Gastrocnemius medialis (tissue), 4 donors: ENCODE data around the gene TAF1A. TPM values are rescaled to one million over a fixed set of nuclear protein-coding genes. Genes with fewer than 3 reads are reported as not detected.

Experiments
- ATAC-seq, 2 donors: fragments of 150-250 bp; one replicate each; pipeline ENCODE4 v1.9.1; 2016
- DNase-seq, 2 donors: peaks; one replicate each; pipeline ENCODE4 v3.0.0-alpha.2; 2019
- H3K27ac ChIP-seq, 4 donors: fragments of 200-600 bp; sonication (generic); 1 replicate in 1 of 4; 2 replicates in 3 of 4; pipeline ENCODE4 v1.5.1; 2016 to 2018; ENCODE audit warnings: mild to moderate bottlenecking in 2 of 4, moderate library complexity in 1 of 4
- H3K27me3 ChIP-seq, 3 donors: fragments of 200-600 bp; sonication (generic) in 2 of 3; 1 replicate in 1 of 3; 2 replicates in 2 of 3; pipeline versions ENCODE4 v1.5.1 to v1.6.0; 2016 to 2019; ENCODE audit warnings: mild to moderate bottlenecking in 1 of 3, moderate library complexity in 1 of 3
- H3K36me3 ChIP-seq, 2 donors: fragments of 200-600 bp; sonication (generic) in 1 of 2; one replicate each; pipeline ENCODE4 v1.5.1; 2017 to 2018
- H3K4me1 ChIP-seq, 2 donors: fragments of 200-600 bp; sonication (generic) in 1 of 2; one replicate each; pipeline ENCODE4 v1.5.1; 2016 to 2017; ENCODE audit warnings: mild to moderate bottlenecking in 2 of 2
- H3K4me3 ChIP-seq, 4 donors: fragments of 200-600 bp; sonication (generic) in 3 of 4; 1 replicate in 1 of 4; 2 replicates in 3 of 4; pipeline ENCODE4 v1.5.1; 2016 to 2019; ENCODE audit warnings: mild to moderate bottlenecking in 2 of 4
- H3K9me3 ChIP-seq, 3 donors: fragments of 200-600 bp; sonication (generic) in 2 of 3; 1 replicate in 1 of 3; 2 replicates in 2 of 3; pipeline ENCODE4 v1.5.1; 2016 to 2019
- POLR2A ChIP-seq, 2 donors: fragments of 450-650 bp; IDR thresholded peaks; one replicate each; pipeline ENCODE4 v1.6.1; 2017; ENCODE audit warnings: antibody characterized with exemption in 2 of 2, mild to moderate bottlenecking in 2 of 2, moderate library complexity in 2 of 2
- in situ Hi-C, 4 donors: fragments of 200-750 bp; cut with MboI; loops; one replicate each; pipeline versions ENCODE4 v1.15.0 to v1.8.0; 2017; ENCODE audit warnings: low sequenced_read_pairs in 4 of 4
- intact Hi-C: fragments of 100-400 bp; cut with DNase I; formaldehyde crosslinking; loops from one replicate; pipeline ENCODE4 v1.15.1; 2023; ENCODE audit warnings: low total_unique reads
- total RNA-seq, 4 donors: library from RNA; depleted of rRNA; stranded (reverse); fragments of >200 nt; gene quantifications; one replicate each; pipeline versions ENCODE4 v1.1.0 to v1.2.3, GENCODE V29; 2016
- TF ChIP-seq, protein P1 (sequence below), 5 experiments: fragments of 450-650 bp in 3 of 5; fragments of 200-600 bp in 2 of 5; sonication (generic) in 2 of 5; IDR thresholded peaks in 4 of 5; conservative IDR thresholded peaks in 1 of 5; 1 replicate in 4 of 5; 2 replicates in 1 of 5; pipeline ENCODE4 v1.5.1; 2016 to 2019; ENCODE audit warnings: antibody characterized with exemption in 5 of 5, mild to moderate bottlenecking in 3 of 5, moderate library complexity in 3 of 5

The TAF1A gene
- total RNA-seq, 4 donors from 2014 or later, result 1.5 to 3.4 (median 1.6) TPM

DNA sequence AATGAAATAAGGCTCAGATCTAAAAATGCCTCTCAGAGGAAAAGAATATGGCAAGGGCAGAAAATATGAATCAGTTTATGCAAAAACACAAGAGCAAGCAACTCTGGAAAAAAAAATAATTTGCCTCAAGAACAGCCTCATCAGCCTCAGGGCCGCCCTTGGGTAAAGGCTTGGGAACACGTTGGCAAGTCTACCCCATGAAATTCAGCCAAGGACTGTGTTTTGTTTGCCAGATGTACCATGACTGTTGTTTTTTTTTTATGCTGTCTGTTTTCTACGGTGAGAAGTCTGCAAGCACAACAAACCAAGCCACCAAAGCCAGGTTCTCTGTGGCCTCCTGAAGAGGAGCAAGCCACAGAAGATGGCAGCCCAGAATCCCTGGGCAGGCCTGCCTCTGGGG lies 59.8 kb downstream of the TAF1A start:
- Histone ChIP-seq H3K27ac (no peak overlapping the region), H3K4me3 (no peak overlapping the region), H3K27me3 (no peaks in the 10 kb centered on the region), H3K9me3 (no peaks in the 10 kb centered on the region), H3K4me1 (no peaks in the 10 kb centered on the region), H3K36me3 (no peaks in the 10 kb centered on the region)
- ATAC-seq (no peak), DNase-seq (no peak)
- no peak for TF ChIP-seq POLR2A (IDR thresholded peaks at IDR 0.05)
- TF ChIP-seq, protein P1, sequence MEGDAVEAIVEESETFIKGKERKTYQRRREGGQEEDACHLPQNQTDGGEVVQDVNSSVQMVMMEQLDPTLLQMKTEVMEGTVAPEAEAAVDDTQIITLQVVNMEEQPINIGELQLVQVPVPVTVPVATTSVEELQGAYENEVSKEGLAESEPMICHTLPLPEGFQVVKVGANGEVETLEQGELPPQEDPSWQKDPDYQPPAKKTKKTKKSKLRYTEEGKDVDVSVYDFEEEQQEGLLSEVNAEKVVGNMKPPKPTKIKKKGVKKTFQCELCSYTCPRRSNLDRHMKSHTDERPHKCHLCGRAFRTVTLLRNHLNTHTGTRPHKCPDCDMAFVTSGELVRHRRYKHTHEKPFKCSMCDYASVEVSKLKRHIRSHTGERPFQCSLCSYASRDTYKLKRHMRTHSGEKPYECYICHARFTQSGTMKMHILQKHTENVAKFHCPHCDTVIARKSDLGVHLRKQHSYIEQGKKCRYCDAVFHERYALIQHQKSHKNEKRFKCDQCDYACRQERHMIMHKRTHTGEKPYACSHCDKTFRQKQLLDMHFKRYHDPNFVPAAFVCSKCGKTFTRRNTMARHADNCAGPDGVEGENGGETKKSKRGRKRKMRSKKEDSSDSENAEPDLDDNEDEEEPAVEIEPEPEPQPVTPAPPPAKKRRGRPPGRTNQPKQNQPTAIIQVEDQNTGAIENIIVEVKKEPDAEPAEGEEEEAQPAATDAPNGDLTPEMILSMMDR (IDR thresholded peaks at IDR 0.05 in 4 of 5, conservative IDR thresholded peaks at IDR 0.05 in 1 of 5), result no peak
- in situ Hi-C loops, result no loop called here
- intact Hi-C loops, result no loop called here

DNA sequence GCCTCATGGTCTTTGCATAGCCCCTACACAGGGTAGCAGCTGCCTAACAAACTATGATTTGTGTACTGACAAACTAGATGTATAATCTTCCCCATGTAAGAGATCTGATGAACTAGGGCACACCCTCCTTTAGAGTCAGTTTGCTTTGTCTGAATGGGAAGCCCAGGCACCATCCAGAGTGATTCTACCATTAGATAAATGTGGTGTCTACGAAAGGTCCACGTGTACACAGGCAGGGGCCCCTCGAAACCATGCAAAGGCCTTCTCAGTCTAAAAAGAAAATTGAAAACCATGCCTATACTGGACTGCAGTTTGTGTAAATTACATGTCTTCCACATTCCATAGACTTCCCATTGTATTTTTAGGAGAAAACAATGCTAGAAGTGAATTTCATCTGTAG lies 60.6 kb downstream of the TAF1A start:
- ATAC-seq, result no peak
- intact Hi-C loops (no loop called here), in situ Hi-C loops (no loop called here)
- H3K9me3 ChIP-seq, result no peaks in the 10 kb centered on the region
- H3K27me3 ChIP-seq, result no peaks in the 10 kb centered on the region
- no peaks in the 10 kb centered on the region for H3K36me3 ChIP-seq
- TF ChIP-seq, protein P1 (IDR thresholded peaks at IDR 0.05 in 4 of 5, conservative IDR thresholded peaks at IDR 0.05 in 1 of 5), result no peak
- TF ChIP-seq POLR2A (IDR thresholded peaks at IDR 0.05), result no peak
- H3K4me1 ChIP-seq, result no peaks in the 10 kb centered on the region
- no peak overlapping the region for H3K27ac ChIP-seq
- H3K4me3 ChIP-seq, result no peak overlapping the region
- no peak for DNase-seq

DNA sequence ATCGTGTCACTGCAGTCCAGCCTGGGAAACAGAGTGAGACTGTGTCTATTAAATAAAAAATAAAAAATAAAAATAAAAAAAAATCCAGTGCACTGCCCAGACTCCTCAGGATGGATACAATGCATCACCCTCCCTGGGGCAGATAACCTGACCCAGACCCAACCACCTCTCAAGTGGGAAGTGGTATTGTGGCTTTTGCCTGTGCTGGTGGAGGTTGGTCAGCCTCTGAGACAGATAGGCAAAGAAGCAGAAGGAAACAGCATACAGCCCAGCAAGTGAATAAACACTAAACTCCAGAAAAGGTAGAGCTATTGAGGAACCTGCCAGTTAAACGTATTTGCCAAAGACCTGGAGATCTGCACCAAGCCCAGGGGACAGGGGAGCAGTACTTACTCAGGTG lies 63.8 kb downstream of the TAF1A start:
- TF ChIP-seq, protein P1 (IDR thresholded peaks at IDR 0.05 in 4 of 5, conservative IDR thresholded peaks at IDR 0.05 in 1 of 5), result no peak
- in situ Hi-C loops, result no loop called here
- intact Hi-C loops, result no loop called here

DNA sequence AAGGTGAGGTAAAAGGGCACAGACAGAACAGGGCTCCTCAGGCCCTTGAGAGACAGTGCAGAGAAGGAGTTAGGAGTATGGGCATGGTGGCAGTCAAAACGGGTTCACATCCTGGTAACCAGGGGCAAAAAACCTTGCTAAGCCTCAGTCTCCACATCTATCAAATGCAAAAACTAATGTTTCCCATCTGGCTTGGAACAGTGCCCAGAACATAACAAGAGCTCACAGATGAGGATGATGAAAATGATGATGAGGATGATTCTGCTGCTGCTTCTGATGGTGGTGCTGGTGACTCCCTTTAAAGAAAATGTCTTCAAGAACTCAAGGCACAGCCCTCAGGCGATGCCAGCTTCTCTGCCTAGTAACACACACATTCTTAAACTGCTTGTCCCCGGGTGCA lies 65.9 kb downstream of the TAF1A start:
- TF ChIP-seq, protein P1 (IDR thresholded peaks at IDR 0.05 in 4 of 5, conservative IDR thresholded peaks at IDR 0.05 in 1 of 5), result no peak
- TF ChIP-seq POLR2A (IDR thresholded peaks at IDR 0.05), result no peak
- no peak for ATAC-seq
- H3K36me3 ChIP-seq, result no peaks in the 10 kb centered on the region
- H3K4me1 ChIP-seq, result no peaks in the 10 kb centered on the region
- H3K27ac ChIP-seq, result no peak overlapping the region
- in situ Hi-C loops (no loop called here), intact Hi-C loops (no loop called here)
- no peak overlapping the region for H3K4me3 ChIP-seq
- no peaks in the 10 kb centered on the region for H3K27me3 ChIP-seq
- DNase-seq, result no peak
- no peaks in the 10 kb centered on the region for H3K9me3 ChIP-seq

More for the DNA sequence above, 63.8 kb downstream of the TAF1A start:
- no peak for DNase-seq
- no peak overlapping the region for H3K27ac ChIP-seq
- no peaks in the 10 kb centered on the region for H3K27me3 ChIP-seq
- H3K36me3 ChIP-seq, result no peaks in the 10 kb centered on the region
- ATAC-seq, result no peak
- H3K4me1 ChIP-seq, result no peaks in the 10 kb centered on the region
- H3K4me3 ChIP-seq, result no peak overlapping the region
- H3K9me3 ChIP-seq, result no peaks in the 10 kb centered on the region
